Suprapubic skin (tissue), 4 donors: Measurements from ENCODE around the gene FAM210B.

Source experiments
- CTCF ChIP-seq, 2 donors: fragments of 200-600 bp in 1 of 2; fragments of 450-650 bp in 1 of 2; sonication (generic) in 1 of 2; IDR thresholded peaks; one replicate each; pipeline ENCODE4 v1.5.1; 2016 to 2019; ENCODE audit warnings: antibody characterized with exemption in 2 of 2, mild to moderate bottlenecking in 1 of 2, moderate library complexity in 1 of 2
- EP300 ChIP-seq: sonication (generic); formaldehyde crosslinking; IDR thresholded peaks from one replicate; pipeline ENCODE4 v1.6.1; 2017; ENCODE audit warnings: antibody characterized with exemption
- POLR2A ChIP-seq, 2 donors: fragments of 450-650 bp; IDR thresholded peaks; one replicate each; pipeline ENCODE4 v1.6.1; 2017; ENCODE audit warnings: antibody characterized with exemption in 2 of 2, mild to moderate bottlenecking in 2 of 2, moderate library complexity in 2 of 2
- POLR2AphosphoS5 ChIP-seq, 3 donors: sonication (generic); formaldehyde crosslinking; IDR thresholded peaks; one replicate each; pipeline ENCODE4 v1.6.1; 2017; ENCODE audit warnings: antibody characterized with exemption in 3 of 3

- no peak for TF ChIP-seq CTCF (IDR thresholded peaks at IDR 0.05)
- no peak for TF ChIP-seq POLR2A (IDR thresholded peaks at IDR 0.05)
- no peak for TF ChIP-seq EP300
- TF ChIP-seq POLR2AphosphoS5 (IDR thresholded peaks at IDR 0.05) = no peak
Observed at GRCh38 chr20:56359212-56360132, 698 bp downstream of the FAM210B start.
